Putamen (tissue), 1 donor: ENCODE measurements around the gene NRCAM.

Source experiments
- DNase-seq: peaks from one replicate; pipeline ENCODE4 v3.0.0-alpha.2; 2016; ENCODE audit warnings: low spot score

Gene NRCAM

DNA sequence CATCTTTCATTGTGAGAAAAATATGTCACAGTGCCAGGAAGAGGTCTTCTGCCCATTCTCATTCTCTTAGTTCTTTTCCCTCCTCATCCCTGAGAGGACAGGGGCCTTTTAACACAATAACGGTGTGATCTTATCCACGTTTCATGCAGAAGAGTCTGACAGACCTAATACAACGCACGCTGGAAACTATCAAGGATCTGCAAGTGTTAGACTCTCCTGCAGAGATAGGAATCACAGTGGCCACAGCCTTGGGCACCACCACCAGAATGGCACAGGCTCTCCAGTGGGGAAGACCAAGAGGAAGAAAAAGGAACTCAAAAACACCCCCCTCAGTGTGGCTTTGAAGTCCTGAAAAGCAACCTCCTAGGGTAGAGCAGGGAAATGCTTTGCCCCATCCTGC is 253.5 kb downstream of the NRCAM start:
- no peak for DNase-seq

DNA sequence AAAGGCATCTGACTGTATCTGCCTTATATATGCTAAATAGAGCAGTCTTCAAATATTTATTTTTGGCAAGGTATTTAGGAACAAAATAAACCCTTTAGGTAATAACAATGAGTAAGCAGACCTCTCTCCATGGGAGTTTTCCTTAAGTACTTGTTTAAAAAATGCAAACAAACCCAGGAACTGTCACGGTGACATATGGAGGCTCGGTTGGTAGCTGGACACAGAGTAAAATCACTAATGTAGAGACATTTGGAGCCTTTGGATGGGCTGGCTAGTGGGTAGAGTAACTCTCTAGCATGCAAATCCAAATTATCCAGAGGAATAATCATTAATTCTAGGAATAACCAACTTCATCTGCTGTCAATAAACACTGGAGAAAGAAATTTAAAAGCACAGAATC is 254.5 kb downstream of the NRCAM start:
- DNase-seq: no peak

GRCh38 chr7:108200326-108200725 is 255.9 kb downstream of the NRCAM start:
- DNase-seq: no peak

GRCh38 chr7:108197371-108198091 is 258.7 kb downstream of the NRCAM start:
- DNase-seq: no peak

- DNase-seq: no peak
Observed at GRCh38 chr7:108196004-108196403, 260.2 kb downstream of the NRCAM start.

- no peak for DNase-seq
Observed at GRCh38 chr7:108193594-108194498, 262.4 kb downstream of the NRCAM start.

- DNase-seq: no peak
Observed at GRCh38 chr7:108190891-108191290, 265.3 kb downstream of the NRCAM start.

GRCh38 chr7:108189733-108190388 is 266.4 kb downstream of the NRCAM start:
- DNase-seq: no peak

DNA sequence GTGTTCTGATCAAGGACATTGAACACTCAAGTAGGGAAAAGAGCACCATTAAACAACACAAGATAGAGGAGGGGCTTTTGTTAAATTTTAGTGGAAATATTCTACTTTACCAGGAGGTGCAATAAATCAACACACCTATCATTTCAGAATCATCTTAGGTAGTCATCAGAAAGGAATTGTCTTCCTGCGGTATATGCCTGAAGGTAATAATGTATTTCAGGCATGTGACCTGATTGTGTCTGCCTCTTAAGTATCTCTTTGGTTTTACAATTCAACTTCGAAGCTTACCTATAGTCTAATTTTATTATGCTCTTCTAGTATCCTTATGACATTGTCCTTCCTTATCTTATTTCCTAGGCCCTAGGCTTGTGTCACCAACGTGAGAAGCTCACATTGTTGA is 267.5 kb downstream of the NRCAM start:
- DNase-seq: no peak

DNA sequence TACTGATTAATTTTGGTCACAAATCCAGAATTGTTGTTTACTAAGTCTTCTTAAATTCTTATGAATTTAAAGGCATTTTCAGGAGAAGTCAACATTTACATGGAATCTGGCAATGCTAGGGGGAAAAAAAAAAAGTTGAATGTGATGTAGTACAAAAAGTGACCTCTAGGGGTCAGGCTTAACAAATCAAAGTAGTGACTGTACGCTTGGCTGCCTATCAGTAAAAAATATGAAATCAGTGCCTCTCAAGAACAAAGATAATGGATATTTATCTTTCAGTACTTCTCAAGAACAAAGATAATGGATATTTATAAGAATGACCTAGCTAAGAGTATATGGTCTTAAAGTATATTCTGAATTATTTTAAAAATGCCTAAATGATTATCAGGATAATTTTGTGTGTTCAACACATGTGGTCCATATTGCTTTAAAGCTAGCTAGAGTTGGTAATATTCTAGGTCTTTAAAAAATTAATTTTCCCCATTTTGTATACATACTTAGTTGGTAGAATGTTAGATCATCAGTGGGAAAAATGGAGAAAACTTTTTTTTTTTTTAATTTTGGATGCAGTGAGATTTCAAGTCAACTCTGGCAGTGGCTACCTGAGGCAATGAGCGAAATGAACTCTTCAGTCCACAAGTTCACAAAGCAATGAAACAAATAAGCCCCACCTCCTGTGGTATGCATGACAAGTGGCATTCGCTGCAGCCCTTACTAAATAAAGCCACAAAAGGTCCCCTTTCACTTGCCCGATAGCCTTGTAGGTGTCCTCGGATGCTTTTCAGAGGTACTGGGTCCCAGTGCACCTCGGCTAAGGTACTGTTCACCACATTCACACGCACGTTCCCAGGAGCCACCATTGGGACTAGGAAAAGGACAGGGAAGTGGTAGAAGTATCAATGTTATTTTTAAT is 274.9 kb downstream of the NRCAM start:
- peak; percentile 34 for DNase-seq

- no peak for DNase-seq
Observed at GRCh38 chr7:108178398-108178797, 277.8 kb downstream of the NRCAM start.

GRCh38 chr7:108171164-108171563 is 285.1 kb downstream of the NRCAM start:
- DNase-seq: no peak

DNA sequence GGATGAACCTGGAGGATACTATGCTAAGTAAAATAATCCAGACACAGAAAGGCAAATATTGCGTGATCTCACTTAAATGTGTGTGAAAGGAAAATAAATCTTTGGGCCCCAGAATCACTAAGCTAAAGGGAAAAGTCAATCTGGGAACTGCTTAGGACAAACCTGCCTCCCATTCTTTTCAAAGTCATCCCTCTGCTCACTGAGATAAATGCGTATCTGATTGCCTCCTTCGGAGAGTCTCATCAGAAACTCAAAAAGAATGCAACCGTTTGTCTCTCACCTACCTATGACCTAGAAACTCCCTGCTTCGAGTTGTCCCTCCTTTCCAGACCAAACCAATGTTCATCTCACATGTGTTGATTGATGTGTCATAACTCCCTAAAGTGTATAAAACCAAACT is 286.0 kb downstream of the NRCAM start:
- no peak for DNase-seq

- no peak for DNase-seq
Observed at GRCh38 chr7:108167460-108167859, 288.8 kb downstream of the NRCAM start.

DNA sequence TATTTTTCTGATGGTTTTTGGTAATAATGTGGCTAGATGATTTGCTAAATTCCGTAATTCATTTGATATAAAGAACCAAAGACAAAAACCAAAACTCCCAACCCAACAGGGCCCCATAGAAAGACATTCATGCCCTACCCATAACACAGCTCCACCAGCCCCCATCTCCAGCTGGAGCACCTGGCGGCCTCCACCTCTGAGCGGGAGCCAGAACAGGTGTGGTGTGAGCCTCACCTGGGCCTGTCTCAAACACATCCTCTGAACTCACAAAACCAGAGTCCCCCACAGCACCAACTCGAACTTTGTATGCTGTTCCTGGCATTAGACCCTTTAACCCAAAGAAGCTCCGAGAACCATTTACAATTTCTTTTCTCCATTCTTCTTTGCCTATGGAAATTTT is 289.5 kb downstream of the NRCAM start:
- DNase-seq: no peak

DNA sequence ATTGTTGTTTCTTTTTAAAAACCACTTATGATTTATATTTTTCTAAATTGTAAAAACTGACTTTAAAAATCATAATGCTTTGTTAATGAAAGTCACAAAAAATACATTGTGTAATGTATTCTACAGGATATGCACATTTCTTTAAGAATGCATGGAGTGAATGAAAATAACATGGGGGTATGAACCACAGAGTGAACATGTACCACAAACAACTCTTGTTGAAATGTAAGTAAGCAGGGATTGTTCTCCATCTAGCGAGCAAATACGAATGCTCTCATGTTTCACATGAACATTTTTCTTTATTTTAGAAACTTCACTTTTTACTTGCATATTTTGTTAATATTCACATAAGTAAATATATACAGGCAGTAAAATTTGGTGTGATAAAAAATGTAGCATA is 290.5 kb downstream of the NRCAM start:
- DNase-seq: no peak

GRCh38 chr7:108164946-108165345 is 291.3 kb downstream of the NRCAM start:
- no peak for DNase-seq

DNA sequence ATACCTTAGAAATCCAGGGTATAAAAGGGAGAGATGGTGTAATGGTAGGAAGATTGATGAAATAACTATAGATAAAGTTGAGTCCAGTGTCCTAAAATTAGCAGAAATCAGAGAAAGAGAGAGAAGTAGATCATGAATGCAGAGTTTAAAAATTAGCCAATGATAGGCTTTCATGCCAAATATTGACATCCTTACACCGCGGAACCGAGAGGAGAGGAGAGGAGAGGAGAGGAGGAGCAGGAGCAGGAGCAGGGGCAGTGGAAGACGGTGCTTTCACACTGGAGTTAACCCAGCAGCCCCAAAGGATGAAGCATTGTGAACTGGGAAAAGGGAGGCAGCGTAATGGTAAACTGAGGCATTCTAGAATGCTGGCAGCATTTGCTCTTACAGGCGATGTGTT is 291.9 kb downstream of the NRCAM start:
- no peak for DNase-seq

DNA sequence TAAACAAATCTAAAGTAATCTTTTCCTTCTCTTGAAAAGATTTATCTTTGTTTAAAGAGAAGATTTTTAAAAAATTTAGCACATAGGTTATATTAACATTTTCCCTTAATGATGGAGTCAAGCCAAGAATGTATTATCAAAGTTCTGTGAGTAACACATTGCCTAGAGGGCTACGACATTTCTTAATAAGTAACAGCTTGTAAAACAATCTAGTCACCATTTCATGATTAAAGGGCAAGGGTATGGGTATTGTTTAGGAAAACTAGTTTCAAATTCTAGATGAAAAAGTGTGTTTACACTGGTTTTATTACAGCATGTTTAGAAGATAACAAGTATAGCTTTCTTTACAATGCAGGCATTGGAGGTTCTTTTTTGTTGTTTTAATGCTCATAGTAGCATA is 297.5 kb downstream of the NRCAM start:
- DNase-seq: no peak

- DNase-seq: no peak
Observed at GRCh38 chr7:108157606-108158335, 298.5 kb downstream of the NRCAM start.
